Bronchial epithelial cell (primary cell): ENCODE measurements around the gene KREMEN2. TPM values are rescaled to one million over a fixed set of nuclear protein-coding genes. Genes with fewer than 3 reads are reported as not detected.

Experiments
- DNase-seq: peaks from one replicate; pipeline ENCODE4 v3.0.0-alpha.2; 2010; ENCODE audit warnings: low read depth
- FAIRE-seq: peaks from 2 replicates; lab custom pipeline; 2011; peaks lifted over from hg19 to GRCh38; lab: Jason Lieb, UNC
- H3K27me3 ChIP-seq: 2 replicates; pipeline ENCODE4 v1.5.1; 2011; ENCODE audit warnings: low read length; ENCODE audit not compliant: control insufficient read depth, insufficient read depth
- H3K36me3 ChIP-seq: 2 replicates; pipeline ENCODE4 v1.5.1; 2011; ENCODE audit warnings: low read length; ENCODE audit not compliant: control insufficient read depth, insufficient read depth
- H3K4me3 ChIP-seq: 2 replicates; pipeline ENCODE4 v1.5.1; 2011; ENCODE audit warnings: mild to moderate bottlenecking, low read depth, low read length, control low read depth
- total RNA-seq: library from RNA; depleted of rRNA; stranded (reverse); fragments of >200 nt; gene quantifications from 2 replicates; pipeline ENCODE4 v1.2.1, GENCODE V29; 2014
- TF ChIP-seq, protein P1 (sequence below): IDR thresholded peaks from 2 replicates; pipeline ENCODE4 v1.5.1; 2011; ENCODE audit warnings: mild to moderate bottlenecking, moderate library complexity, low read length, control low read depth, inconsistent platforms; ENCODE audit not compliant: insufficient read depth, severe bottlenecking

Gene KREMEN2
- total RNA-seq, 1 donor from 2014 or later = 1.1 TPM

DNA sequence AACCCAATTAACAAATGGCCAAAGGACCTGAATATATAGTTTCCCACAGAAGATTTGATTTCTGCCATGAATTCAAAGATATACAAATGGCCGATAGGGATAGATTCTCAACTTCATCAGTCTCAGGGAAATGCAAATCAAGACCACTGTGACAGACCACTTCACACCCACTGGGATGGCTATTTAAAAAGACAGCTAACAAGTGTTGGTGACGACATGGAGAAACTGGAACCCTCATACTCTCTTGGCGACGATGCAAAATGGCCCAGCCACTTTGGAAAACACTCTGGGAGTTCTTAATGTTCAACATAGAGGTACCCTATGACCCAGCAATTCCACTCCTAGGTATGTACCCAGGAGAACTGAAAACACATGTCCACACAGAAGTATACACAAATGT, 17.4 kb upstream of the KREMEN2 start:
- H3K27me3 ChIP-seq = no peaks in the 10 kb centered on the region
- DNase-seq (no peak), FAIRE-seq (no peak)
- TF ChIP-seq, protein P1, sequence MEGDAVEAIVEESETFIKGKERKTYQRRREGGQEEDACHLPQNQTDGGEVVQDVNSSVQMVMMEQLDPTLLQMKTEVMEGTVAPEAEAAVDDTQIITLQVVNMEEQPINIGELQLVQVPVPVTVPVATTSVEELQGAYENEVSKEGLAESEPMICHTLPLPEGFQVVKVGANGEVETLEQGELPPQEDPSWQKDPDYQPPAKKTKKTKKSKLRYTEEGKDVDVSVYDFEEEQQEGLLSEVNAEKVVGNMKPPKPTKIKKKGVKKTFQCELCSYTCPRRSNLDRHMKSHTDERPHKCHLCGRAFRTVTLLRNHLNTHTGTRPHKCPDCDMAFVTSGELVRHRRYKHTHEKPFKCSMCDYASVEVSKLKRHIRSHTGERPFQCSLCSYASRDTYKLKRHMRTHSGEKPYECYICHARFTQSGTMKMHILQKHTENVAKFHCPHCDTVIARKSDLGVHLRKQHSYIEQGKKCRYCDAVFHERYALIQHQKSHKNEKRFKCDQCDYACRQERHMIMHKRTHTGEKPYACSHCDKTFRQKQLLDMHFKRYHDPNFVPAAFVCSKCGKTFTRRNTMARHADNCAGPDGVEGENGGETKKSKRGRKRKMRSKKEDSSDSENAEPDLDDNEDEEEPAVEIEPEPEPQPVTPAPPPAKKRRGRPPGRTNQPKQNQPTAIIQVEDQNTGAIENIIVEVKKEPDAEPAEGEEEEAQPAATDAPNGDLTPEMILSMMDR = no peak
- no peak overlapping the region for H3K4me3 ChIP-seq
- H3K36me3 ChIP-seq = peaks cover 13% of the 10 kb centered on the region

DNA sequence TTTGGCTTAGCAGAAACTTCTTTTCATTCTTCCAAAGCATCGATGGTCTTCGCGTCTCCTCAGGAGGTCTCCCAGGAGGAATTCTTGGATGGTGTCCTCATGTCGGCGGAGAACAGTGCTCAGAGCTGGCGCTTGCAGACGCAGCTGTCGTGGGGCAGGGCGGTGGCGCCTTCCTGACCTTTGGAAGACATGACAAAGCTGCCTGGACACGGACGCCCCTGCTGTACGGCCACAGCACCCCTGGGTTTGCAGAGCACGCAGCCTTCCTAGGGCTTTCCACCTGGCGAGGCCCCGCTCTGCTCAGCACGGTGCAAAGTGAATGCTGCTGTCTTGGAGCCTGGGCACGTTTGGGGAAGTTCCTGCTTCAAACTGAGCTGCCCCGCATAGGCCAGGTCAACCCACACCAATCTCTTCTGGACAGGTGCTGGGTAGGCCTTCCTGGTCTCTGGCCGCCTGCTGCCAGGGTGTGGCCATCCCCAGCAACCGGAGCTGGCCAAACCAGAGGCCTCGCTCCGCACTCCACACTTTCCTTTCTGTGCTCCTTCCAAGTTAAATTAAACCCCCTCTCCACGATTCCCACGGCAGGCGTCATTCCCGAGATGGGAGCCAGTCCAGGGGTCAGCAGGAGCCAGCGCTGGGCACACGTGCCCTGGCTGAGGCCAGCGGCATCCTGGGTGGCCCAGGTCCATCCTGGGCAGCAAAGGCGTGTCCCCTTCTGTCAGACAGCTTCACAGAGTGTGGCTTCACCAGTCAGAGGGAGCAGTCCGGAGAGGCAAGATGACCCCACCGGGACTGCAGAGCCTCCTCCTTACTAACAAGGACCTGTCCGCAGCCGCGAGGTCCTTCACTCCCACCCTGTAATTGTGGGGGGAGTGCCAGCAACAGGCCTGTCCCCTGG, 15.0 kb upstream of the KREMEN2 start:
- H3K36me3 ChIP-seq = peaks cover 5% of the 10 kb centered on the region
- FAIRE-seq (no peak), DNase-seq (no peak)
- no peak overlapping the region for H3K4me3 ChIP-seq
- TF ChIP-seq, protein P1 = no peak
- H3K27me3 ChIP-seq = no peaks in the 10 kb centered on the region

DNA sequence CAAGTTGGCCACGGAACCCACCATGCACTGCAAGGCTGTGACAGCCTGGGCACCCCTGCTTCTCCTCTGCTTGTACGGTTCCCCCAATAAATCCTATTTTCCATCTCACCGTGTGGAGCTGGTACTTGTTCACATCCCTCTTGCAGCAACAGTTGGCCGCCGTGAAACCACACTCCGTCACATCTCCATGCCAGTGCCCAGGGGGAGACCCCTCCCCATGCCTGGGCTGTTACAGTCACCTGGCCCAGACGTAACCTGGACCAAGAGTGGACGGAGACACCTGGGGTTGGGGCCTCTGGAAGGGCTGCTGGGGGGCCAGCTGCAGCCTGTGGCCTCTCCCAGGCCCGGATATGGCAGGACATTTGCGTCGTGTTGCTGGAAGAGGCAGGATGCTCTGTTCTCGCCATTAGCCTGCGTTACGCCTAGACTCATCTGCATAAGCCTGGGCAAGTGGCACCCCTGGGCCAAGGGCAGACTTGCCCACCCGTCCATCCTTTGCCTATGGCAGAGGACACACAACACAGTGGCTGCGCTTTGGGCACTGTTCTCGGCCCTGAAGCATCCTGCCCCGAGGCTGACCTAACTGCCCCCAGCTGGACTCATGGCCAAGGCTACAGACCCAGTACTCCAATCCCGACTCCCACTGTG, 14.2 kb upstream of the KREMEN2 start:
- DNase-seq = no peak
- TF ChIP-seq, protein P1 = no peak
- no peak overlapping the region for H3K4me3 ChIP-seq
- peaks cover 5% of the 10 kb centered on the region for H3K36me3 ChIP-seq
- peaks cover 4% of the 10 kb centered on the region for H3K27me3 ChIP-seq
- no peak for FAIRE-seq

DNA sequence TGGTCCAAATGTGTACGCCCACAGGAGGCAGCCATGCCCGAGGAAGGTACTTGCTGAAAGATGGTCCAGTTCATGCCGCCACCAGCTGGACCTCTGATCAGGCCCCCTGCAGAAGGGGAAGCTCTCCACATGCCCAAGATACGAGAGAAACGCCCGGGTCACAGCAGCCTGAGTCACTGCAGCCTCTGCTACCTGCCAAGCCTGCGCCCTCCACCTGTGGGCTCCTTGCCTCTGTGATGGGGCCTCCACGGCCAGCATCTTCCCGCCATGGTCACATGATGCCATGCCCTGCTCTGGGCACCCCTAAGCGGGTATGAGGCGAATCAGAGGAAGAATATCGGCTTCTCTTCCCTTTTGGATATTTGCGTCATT, 13.7 kb upstream of the KREMEN2 start:
- H3K4me3 ChIP-seq = no peak overlapping the region
- peaks cover 5% of the 10 kb centered on the region for H3K36me3 ChIP-seq
- peaks cover 8% of the 10 kb centered on the region for H3K27me3 ChIP-seq
- TF ChIP-seq, protein P1 = no peak
- DNase-seq = no peak
- FAIRE-seq = no peak

DNA sequence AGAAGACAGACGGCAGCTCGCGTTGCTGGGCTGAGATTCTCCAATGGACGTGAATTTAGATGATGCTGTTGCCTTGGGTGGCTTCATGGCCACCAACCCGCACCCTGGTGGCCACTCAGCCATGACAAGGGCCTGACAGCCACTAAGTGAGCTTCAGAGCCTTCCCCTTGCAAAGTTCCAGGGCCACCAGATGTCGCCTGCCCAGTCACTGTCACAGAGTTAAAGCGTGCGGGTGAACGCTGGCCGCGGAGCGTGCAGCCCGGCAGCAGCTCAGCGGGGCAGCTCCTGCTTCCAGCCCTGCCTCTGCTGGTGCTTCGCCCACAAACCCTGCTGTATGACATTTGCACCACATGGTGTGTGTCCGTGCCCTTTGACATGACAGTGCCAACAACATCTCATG, 13.3 kb upstream of the KREMEN2 start:
- H3K4me3 ChIP-seq = no peak overlapping the region
- peaks cover 5% of the 10 kb centered on the region for H3K36me3 ChIP-seq
- H3K27me3 ChIP-seq = peaks cover 8% of the 10 kb centered on the region
- TF ChIP-seq, protein P1 = no peak
- FAIRE-seq (no peak), DNase-seq (no peak)
